Activated T-cell treated with anti-CD3 and anti-CD28 coated beads, Interleukin-2, amount 50 U/mL, for 72 hours (primary cell): ENCODE measurements around the gene TMEM156. TPM values are rescaled to one million over a fixed set of nuclear protein-coding genes. Genes with fewer than 3 reads are reported as not detected.

ENCODE experiments used
- ATAC-seq, 2 donors: fragments of 150-1000 bp; cut with Tn5 transposase; replicated peaks in 1 of 2; 2 replicates each; pipeline ENCODE4 v1.10.0; 2021; ENCODE audit warnings: moderate library complexity in 2 of 2, mild to moderate bottlenecking in 1 of 2
- DNase-seq, 2 donors: peaks; one replicate each; pipeline ENCODE4 v3.0.0; 2021 to 2022; ENCODE audit warnings: mixed read lengths in 1 of 2
- H3K27ac Mint-ChIP-seq: one replicate; pipeline ENCODE4 v1.8.0; 2022; ENCODE audit warnings: mild to moderate bottlenecking, moderate library complexity, mixed read lengths
- H3K27me3 Mint-ChIP-seq: one replicate; pipeline ENCODE4 v1.8.0; 2022; ENCODE audit warnings: low read depth, mixed read lengths
- H3K36me3 Mint-ChIP-seq, 2 donors: one replicate each; pipeline ENCODE4 v1.8.0; 2022; ENCODE audit warnings: mixed read lengths in 2 of 2, mild to moderate bottlenecking in 1 of 2; ENCODE audit not compliant: insufficient read depth in 2 of 2
- H3K4me1 Mint-ChIP-seq: one replicate; pipeline ENCODE4 v1.8.0; 2022; ENCODE audit warnings: low read depth, mixed read lengths
- H3K4me3 Mint-ChIP-seq, 2 donors: one replicate each; pipeline ENCODE4 v1.8.0; 2022; ENCODE audit warnings: mild to moderate bottlenecking in 2 of 2, mixed read lengths in 2 of 2, moderate library complexity in 2 of 2
- H3K9me3 Mint-ChIP-seq, 2 donors: one replicate each; pipeline ENCODE4 v1.8.0; 2022; ENCODE audit warnings: mixed read lengths in 2 of 2
- total RNA-seq, 2 donors: library from RNA; stranded (reverse); gene quantifications; one replicate each; pipeline ENCODE4 v1.2.3, GENCODE V29; 2022

The TMEM156 gene
- total RNA-seq, 2 donors from 2014 or later, result 37.2 to 56.8 TPM

DNA sequence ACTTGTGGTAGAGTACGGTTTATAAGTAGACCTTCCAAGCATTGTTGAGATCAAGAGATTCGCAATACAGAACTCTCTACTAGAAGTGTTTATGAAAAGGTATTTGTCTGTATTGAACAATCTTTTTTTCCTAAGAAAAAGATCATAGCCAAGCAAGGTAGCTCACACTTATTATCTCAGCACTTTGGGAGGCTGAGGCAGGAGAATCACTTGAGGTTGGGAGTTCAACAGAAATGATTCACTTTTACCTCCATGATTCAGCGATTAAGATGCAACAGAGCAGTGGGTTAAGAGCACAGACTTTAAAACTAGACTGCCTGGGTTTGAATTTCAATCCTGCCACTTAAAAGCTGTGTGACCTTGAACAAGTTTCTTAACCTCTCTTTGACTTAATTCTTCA lies 74.3 kb downstream of the TMEM156 start:
- ATAC-seq (peak; percentile 85 to 90), DNase-seq (peak; percentile 46 to 47)
- peak overlapping the region; percentile 98 for H3K27ac Mint-ChIP-seq
- H3K36me3 Mint-ChIP-seq, result peaks cover 24 to 31% of the 10 kb centered on the region in 2 donors
- H3K4me3 Mint-ChIP-seq, result peak overlapping the region; percentile 25 to 56
- H3K27me3 Mint-ChIP-seq, result no peaks in the 10 kb centered on the region
- peaks cover 47% of the 10 kb centered on the region for H3K4me1 Mint-ChIP-seq
- H3K9me3 Mint-ChIP-seq, result peaks cover 12 to 25% of the 10 kb centered on the region in 2 donors

DNA sequence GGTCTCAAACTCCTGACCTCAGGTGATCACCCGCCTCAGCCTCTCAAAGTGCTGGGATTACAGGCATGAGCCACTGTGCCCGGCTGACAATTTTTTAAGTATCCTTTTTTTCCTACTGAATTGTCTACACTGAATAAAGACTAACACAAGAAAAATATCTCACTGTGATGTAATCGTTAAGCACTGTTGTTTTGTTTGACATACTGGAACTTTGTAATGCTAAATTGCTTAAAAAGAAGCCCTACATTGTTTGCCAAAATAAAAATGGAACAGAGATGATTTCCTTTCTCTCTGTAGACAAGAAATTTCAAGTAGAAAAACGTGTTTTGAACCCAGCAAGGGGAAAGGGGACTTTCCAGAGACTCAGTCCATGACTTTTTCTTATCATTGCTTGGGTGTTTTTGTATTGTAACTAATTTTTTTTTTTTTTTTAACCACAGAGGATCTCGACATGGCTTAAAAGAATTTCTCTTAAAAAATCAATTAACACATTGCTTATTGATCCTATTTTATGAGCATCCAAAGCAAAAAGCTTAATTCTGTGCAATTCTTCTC lies 74.9 kb downstream of the TMEM156 start:
- Mint-ChIP-seq H3K36me3 (peaks cover 22 to 27% of the 10 kb centered on the region in 2 donors), H3K27ac (peak overlapping the region; percentile 98), H3K27me3 (no peaks in the 10 kb centered on the region), H3K4me1 (peaks cover 47% of the 10 kb centered on the region), H3K4me3 (peak overlapping the region; percentile 25 to 56), H3K9me3 (peaks cover 8 to 23% of the 10 kb centered on the region in 2 donors)
- DNase-seq (no peak), ATAC-seq (peak; percentile 24 to 34)

DNA sequence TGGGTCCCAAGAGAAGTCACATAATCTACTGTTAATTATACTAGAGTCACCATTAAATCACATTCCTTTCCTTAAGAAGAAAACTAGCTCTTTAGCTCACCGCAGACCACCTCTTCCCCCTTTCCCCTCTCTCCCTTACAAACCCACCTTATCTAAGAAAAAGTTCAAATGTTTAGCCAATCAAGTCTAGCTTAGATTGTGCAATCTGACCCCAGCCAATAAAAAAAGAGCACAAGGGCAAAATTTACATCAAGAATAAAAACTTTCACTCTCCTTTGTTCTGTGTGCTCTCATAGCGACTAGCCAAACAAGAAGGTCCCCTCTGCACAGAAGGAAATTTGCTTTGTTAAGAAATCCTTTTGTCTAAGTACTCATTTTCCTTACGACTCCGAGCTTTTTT lies 76.3 kb downstream of the TMEM156 start:
- H3K9me3 Mint-ChIP-seq, result peaks cover 1 to 14% of the 10 kb centered on the region in 2 donors
- no peak for DNase-seq
- no peaks in the 10 kb centered on the region for H3K27me3 Mint-ChIP-seq
- peak overlapping the region in 1 of 2 donors; percentile 51 for H3K4me3 Mint-ChIP-seq
- ATAC-seq, result no peak
- peaks cover 14% of the 10 kb centered on the region in 2 donors for H3K36me3 Mint-ChIP-seq
- H3K27ac Mint-ChIP-seq, result peak overlapping the region; percentile 98
- H3K4me1 Mint-ChIP-seq, result peaks cover 57% of the 10 kb centered on the region

DNA sequence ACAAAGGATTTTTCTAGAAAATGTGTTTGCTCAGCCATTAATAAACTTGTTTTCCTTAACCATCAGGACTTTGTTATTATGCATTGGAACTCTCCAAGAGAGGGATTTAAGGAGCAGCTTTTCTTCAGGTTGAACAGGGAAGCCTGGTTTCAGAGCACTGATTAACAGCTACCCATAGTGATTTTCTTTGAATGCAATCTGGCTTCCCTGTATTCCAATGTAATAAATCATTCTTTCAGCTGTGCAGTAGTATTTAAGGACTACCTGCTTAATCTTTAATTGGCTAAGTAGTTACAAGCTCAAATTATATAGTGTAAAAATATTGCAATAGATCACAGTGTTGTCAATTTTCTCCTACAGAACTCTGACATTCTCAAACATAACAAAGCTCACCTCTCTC lies 77.5 kb downstream of the TMEM156 start:
- H3K4me1 Mint-ChIP-seq, result peaks cover 67% of the 10 kb centered on the region
- no peak overlapping the region for H3K27ac Mint-ChIP-seq
- H3K27me3 Mint-ChIP-seq, result no peaks in the 10 kb centered on the region
- no peak overlapping the region for H3K4me3 Mint-ChIP-seq
- no peak for ATAC-seq
- DNase-seq, result no peak
- H3K36me3 Mint-ChIP-seq, result peaks cover 7 to 11% of the 10 kb centered on the region in 2 donors
- peaks cover 1 to 11% of the 10 kb centered on the region in 2 donors for H3K9me3 Mint-ChIP-seq

DNA sequence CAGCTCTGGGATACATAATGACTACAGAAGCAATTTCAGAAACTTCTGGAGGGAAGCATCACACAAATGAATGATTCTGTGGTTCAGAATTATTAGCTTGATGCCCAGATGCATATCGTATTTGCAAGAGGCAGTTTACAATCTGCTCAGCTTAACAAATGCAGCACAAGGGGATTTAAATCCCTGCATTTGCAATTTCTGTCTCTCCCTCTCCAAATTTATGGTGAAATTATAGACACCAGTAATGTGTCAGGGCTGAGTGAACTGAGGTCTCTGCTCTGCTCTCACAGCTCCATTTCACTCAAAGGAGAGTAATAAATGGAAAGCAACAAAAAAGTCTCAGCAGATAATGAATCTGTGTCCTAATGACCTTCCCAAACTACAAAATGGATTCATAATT lies 80.2 kb downstream of the TMEM156 start:
- DNase-seq (no peak), ATAC-seq (no peak)
- peak overlapping the region in 1 of 2 donors; percentile 28 for H3K4me3 Mint-ChIP-seq
- peaks cover 0 to 7% of the 10 kb centered on the region in 2 donors for H3K9me3 Mint-ChIP-seq
- H3K27me3 Mint-ChIP-seq, result no peaks in the 10 kb centered on the region
- H3K4me1 Mint-ChIP-seq, result peaks cover 63% of the 10 kb centered on the region
- H3K27ac Mint-ChIP-seq, result peak overlapping the region; percentile 17
- H3K36me3 Mint-ChIP-seq, result peaks cover 4 to 7% of the 10 kb centered on the region in 2 donors

DNA sequence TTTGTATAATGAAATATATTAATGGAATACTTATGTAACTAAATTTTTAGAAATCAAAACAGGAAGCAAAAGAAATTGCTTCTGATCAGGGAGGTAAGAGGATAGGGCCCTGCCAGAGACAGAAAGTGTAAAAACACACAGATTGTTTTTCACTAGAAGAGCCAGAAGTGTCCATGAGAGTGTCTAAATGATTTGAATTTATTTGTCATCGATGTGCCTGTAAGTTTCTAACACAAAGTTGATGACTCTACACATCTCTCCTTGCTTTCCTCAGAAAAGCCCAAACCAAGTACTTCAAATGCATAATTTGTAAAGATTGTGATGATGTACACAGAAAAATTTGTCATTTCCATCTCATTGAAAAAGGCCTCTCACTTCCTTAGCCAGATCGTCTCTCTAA lies 80.6 kb downstream of the TMEM156 start:
- H3K27ac Mint-ChIP-seq, result peak overlapping the region; percentile 17
- DNase-seq, result no peak
- peaks cover 63% of the 10 kb centered on the region for H3K4me1 Mint-ChIP-seq
- H3K36me3 Mint-ChIP-seq, result peaks cover 4 to 7% of the 10 kb centered on the region in 2 donors
- no peaks in the 10 kb centered on the region for H3K27me3 Mint-ChIP-seq
- peak; percentile 17 to 52 for ATAC-seq
- peaks cover 0 to 6% of the 10 kb centered on the region in 2 donors for H3K9me3 Mint-ChIP-seq
- H3K4me3 Mint-ChIP-seq, result peak overlapping the region in 1 of 2 donors; percentile 28

DNA sequence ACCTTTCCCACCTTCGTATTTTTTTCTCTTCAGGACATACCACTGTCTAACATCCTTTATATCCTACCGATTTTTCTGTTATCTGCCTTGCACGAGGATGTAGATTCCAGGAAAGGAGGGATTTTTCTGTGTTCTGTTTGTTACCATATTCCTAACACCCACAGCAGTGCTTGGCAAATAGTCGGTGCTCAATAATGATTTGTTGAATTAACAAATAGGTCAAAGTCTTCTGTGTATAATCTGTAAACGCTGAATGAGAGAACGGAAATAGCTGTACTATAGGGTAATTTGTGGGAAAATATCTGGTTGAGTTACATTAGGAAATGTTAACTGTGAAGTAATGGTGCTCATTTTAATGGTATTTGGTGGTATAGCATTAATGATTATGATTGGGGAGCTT lies 81.5 kb downstream of the TMEM156 start:
- Mint-ChIP-seq H3K36me3 (no peaks in the 10 kb centered on the region), H3K9me3 (no peaks in the 10 kb centered on the region), H3K4me1 (peaks cover 56% of the 10 kb centered on the region), H3K27me3 (no peaks in the 10 kb centered on the region), H3K27ac (peak overlapping the region; percentile 87), H3K4me3 (peak overlapping the region in 1 of 2 donors; percentile 55)
- DNase-seq, result no peak
- ATAC-seq, result no peak

DNA sequence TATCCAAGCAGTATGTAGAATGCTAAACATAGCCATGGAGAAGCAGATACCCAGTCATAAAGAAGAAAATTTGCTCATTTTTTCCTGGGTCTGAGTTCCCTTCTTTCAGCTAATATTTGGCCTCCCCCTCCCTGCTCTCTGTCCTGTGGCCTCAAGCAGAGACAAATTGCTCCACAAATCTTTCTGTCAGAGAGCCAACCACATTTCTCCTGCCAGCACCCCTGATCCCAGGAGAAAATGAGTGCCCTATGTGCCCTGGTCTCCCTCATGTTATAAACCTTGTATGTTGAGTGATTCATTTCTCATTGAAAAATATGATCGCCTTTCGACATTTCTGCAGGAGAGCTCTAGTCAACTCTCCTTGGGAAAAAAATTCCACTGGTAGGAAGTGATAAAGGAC lies 82.0 kb downstream of the TMEM156 start:
- H3K27me3 Mint-ChIP-seq, result no peaks in the 10 kb centered on the region
- H3K27ac Mint-ChIP-seq, result peak overlapping the region; percentile 87
- H3K4me1 Mint-ChIP-seq, result peaks cover 55% of the 10 kb centered on the region
- ATAC-seq (no peak), DNase-seq (no peak)
- no peaks in the 10 kb centered on the region for H3K36me3 Mint-ChIP-seq
- peak overlapping the region in 1 of 2 donors; percentile 55 for H3K4me3 Mint-ChIP-seq
- no peaks in the 10 kb centered on the region for H3K9me3 Mint-ChIP-seq

DNA sequence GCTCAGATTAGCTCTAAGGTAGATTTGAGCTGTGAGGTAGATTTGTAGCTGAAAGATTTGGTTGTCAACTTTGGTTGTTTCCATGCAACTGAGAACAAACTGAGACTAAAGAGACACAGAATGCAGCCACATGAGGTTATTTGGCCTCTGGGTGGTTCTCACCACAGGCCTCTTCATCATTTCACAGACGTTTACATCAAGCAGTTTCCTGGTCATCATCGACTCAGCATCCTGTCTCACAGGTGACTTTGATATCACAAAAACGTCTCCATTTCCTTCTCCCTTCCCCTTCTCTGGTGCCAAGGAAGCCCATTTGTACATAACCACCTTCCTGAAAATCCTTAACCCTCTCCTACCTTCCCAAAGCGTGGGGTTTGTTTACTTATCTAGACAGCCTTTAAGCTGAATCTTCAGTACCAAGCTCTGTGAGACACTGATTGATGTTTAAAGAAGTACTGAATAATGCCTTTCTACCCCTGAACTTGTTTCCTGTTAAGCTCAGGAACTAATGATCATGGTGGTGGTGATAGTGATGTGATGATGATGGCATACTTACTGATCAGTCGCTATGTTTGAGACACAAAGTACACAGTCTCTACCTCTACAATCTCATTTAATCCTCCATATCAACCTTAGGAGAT lies 82.7 kb downstream of the TMEM156 start:
- peak overlapping the region; percentile 87 for H3K27ac Mint-ChIP-seq
- H3K4me3 Mint-ChIP-seq, result peak overlapping the region; percentile 55 to 59
- H3K27me3 Mint-ChIP-seq, result no peaks in the 10 kb centered on the region
- peak; percentile 86 to 96 for ATAC-seq
- peaks cover 55% of the 10 kb centered on the region for H3K4me1 Mint-ChIP-seq
- H3K36me3 Mint-ChIP-seq, result no peaks in the 10 kb centered on the region
- H3K9me3 Mint-ChIP-seq, result no peaks in the 10 kb centered on the region
- DNase-seq, result peak; percentile 59 to 63

DNA sequence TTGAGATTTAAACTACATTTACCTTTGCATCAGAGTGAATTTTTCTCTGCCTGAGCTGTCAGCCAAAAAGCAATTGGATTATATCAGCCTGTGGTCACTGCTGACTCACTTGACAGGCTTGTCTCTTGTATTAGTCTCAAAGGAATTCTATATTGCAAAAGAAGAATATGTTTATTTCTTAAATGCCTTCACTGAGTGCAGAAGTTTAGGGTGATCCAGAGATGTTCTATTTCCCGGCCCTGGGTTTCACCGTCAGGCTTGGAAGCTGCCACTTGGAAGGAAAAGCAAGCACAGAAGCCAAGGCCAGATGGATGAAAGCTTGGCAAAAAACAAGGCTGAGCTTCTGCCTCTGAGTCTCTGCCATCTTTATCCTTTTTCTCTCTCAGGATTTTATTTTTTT lies 83.7 kb downstream of the TMEM156 start:
- H3K36me3 Mint-ChIP-seq, result no peaks in the 10 kb centered on the region
- no peaks in the 10 kb centered on the region for H3K27me3 Mint-ChIP-seq
- peaks cover 49% of the 10 kb centered on the region for H3K4me1 Mint-ChIP-seq
- ATAC-seq (no peak), DNase-seq (no peak)
- no peaks in the 10 kb centered on the region for H3K9me3 Mint-ChIP-seq
- H3K27ac Mint-ChIP-seq, result peak overlapping the region; percentile 87
- H3K4me3 Mint-ChIP-seq, result peak overlapping the region; percentile 55 to 59

DNA sequence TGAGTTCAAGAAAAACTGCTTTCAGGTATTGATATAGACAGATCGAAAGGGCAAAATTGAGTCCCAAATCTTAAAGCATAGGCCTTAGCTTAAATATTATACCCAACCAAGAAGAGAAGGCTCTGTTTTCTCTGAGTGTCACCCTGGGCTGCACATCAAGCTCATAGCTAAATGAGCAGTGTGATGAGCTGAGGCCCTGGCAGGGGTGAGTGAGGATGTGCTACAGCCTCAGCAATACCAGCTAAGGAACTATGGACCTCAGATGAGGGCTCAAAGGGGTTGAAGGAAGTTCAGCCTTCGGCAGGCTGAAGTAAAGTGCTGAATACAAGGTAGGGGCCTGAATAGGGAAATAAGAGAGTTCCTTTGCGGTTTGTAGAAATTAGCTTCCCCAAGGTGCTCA lies 85.3 kb downstream of the TMEM156 start:
- peak overlapping the region in 1 of 2 donors; percentile 46 for H3K4me3 Mint-ChIP-seq
- DNase-seq, result no peak
- H3K9me3 Mint-ChIP-seq, result no peaks in the 10 kb centered on the region
- H3K4me1 Mint-ChIP-seq, result peaks cover 55% of the 10 kb centered on the region
- ATAC-seq, result no peak
- no peaks in the 10 kb centered on the region for H3K36me3 Mint-ChIP-seq
- H3K27me3 Mint-ChIP-seq, result no peaks in the 10 kb centered on the region
- peak overlapping the region; percentile 51 for H3K27ac Mint-ChIP-seq

DNA sequence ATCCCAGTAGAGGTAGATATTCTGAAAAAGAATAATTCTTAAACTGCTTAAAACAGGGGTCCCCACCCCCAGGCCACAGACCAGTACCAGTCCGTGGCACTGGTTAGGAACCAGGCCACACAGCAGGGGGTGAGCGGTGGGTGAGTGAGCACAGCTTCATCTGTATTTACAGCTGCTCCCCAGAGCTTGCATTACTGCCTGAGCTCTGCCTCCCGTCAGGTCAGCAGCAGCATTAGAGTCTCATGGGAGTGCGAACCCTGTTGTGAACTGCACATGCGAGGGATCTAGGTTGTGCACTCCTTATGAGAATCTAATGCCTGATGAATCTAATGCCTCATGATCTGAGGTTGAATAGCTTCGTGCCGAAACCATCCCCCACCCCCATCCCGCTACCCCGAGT lies 87.8 kb downstream of the TMEM156 start:
- no peak overlapping the region for H3K27ac Mint-ChIP-seq
- no peaks in the 10 kb centered on the region for H3K36me3 Mint-ChIP-seq
- DNase-seq (no peak), ATAC-seq (no peak)
- H3K4me1 Mint-ChIP-seq, result peaks cover 58% of the 10 kb centered on the region
- no peaks in the 10 kb centered on the region for H3K27me3 Mint-ChIP-seq
- H3K4me3 Mint-ChIP-seq, result no peak overlapping the region
- no peaks in the 10 kb centered on the region for H3K9me3 Mint-ChIP-seq

DNA sequence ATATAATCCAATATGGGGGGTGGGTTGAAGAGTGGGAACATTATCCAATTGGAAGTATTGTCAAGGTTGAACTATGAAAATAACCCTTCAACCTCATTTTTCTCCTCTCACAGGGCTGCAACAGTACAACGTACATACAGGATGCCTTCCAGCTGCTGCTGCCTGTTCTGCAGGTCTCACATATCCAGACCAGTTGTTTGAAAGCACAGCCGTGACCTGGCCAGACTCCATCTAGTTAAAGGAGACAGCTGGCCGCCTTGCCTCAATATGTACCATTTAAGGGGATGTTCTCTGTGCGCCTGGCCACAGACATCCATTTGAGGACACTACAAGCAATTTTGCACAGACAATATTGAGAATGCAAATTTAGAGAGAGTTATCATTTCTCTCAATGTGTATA lies 88.9 kb downstream of the TMEM156 start:
- Mint-ChIP-seq H3K27ac (no peak overlapping the region), H3K36me3 (no peaks in the 10 kb centered on the region), H3K4me3 (no peak overlapping the region), H3K9me3 (no peaks in the 10 kb centered on the region), H3K4me1 (peaks cover 58% of the 10 kb centered on the region), H3K27me3 (no peaks in the 10 kb centered on the region)
- no peak for ATAC-seq
- DNase-seq, result no peak
